ENCODE results near the gene PCDH17.

PCDH17 gene

DNA sequence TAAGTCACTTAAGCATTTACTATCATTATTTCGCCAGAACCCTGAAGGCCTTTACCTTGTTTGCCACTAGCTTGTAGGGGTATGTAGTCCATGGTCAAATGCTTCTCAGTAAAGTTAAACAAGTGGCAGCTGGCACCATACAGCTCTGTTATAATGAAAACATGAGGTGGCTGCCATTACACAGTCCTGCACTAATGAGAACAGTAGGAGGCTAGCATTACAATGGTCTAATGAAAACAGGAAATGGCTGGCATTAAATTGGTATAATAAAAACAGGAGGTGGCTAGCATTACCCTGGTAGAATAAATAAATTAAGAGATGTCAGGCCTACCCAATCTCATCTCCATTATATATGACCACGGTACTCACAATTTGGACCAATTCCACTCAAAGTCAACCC is 107.5 kb downstream of the PCDH17 start:
- DNase-seq (ENCODE audit: low read depth in 2 of 2) = no peak

DNA sequence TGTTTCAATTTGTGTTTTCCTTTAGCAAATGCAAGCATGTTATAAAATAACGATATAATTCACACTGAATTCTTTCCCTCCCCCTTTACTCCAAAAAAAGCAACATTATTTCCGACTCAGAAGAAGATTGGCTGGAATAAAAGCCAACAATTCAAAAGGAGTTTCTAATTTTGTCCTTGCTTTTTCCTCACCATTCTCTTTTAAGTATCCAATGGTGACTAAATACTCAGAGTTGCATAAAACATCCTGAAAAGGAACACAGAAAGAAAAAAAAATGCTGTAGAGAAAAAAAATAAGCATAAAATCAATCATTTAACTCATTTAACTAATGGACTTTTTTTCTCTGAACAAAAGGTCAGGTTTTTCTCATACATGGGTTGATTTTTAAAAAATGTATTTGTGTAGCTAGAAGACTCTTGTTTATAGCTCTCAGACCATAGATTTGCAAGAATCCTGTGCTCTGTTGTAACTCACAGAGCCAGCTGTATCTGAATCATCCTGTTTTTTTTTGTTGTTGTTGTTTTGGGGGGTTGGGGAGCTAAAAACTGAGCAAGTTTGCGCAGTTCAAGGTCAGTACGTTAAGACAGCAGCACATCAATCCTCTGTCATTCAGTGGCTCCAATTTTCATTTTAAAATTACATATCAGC is 108.1 kb downstream of the PCDH17 start:
- no peak for DNase-seq (ENCODE audit: low read depth in 2 of 2)

DNA sequence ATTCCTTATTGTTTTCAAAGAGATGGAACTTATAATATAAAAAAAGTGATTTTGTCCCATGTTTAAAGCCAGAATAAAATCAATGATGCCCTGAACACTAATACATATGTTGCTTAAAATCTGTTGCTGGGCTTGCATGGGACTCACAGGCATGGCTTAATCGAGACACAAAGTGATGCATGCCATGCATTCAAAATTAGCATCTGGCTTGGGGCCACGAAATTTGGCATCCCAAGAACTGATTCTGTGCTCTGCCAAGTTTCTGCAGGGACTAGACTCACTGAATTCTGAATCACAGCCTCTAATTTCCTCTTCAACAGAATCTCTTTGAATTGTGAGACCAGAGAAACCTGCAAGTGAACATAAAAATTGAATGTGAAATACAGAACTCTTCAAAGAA is 109.2 kb downstream of the PCDH17 start:
- DNase-seq (ENCODE audit: low read depth in 2 of 2) = no peak

DNA sequence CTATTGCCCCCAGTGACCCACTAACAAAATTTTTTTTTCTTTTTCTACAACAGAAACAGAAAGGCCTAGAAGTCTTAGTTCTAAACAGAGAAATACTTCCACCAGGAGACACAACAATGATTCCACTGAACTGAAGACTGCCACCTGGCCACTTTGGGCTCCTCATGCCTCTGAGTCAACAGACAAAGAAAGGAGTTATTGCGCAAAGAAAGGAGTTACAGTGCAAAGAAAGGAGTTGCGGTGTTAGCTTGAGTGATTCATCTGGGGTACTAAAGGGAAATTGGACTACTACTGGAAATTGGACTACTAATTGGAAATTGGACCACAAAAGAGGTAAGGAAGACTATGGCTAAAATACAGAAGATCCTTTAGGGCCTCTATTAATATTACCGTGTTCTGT is 116.6 kb downstream of the PCDH17 start:
- no peak for DNase-seq (ENCODE audit: low read depth in 2 of 2)

DNA sequence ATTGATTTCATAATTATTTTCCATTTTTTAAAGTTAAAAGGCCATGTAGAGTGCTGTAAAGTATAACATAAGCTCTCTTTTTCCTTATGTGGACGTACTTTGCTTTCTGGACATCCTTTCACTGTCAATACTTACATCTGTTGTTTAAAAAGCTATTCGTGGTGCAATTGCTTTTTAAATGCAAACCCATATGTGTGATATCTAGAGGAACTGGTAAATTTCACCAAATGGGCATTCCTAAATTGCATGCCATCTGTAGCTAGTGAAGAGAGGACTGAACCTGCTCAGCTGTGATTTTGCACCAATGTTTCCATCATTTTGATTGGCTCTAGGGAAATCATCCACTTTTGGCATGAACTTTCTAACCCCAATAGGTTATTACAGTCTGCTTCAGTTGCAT is 129.4 kb downstream of the PCDH17 start:
- DNase-seq (ENCODE audit: low read depth in 2 of 2) = no peak

DNA sequence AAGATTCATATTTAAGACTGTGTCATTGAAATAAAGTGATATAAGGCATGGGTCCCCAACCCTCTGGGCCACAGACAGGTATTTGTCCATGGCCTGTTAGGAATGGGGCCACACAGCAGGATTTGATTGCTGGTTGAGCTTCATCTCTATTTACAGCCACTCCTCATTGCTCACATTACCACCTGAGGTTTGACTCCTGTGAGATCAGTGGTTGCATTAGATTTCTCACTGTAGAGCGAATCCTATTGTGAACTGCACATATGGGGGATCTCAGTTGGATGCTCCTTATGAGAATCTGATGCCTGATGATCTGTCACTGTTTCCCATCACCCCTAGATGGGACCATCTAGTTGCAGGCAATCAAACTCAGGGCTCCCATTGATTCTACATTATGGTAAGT is 132.1 kb downstream of the PCDH17 start:
- DNase-seq (ENCODE audit: low read depth in 2 of 2) = no peak
